HG03135 (cell line): Measurements from ENCODE around the gene INSC.
A peak's percentile ranks its signal among the peaks of the same experiment; 100 is the strongest.
"Not testable (repeated sequence)": the region's sequence is repeated elsewhere in the genome, so short reads cannot be mapped to it uniquely, and the experiment has no call there.

Experiments used
- ATAC-seq: cut with Tn5 transposase; IDR thresholded peaks from one replicate; pipeline ENCODE4 v1.9.1; 2021; ENCODE audit warnings: mild to moderate bottlenecking, moderate library complexity; ENCODE audit not compliant: unreplicated experiment

INSC gene, protein sequence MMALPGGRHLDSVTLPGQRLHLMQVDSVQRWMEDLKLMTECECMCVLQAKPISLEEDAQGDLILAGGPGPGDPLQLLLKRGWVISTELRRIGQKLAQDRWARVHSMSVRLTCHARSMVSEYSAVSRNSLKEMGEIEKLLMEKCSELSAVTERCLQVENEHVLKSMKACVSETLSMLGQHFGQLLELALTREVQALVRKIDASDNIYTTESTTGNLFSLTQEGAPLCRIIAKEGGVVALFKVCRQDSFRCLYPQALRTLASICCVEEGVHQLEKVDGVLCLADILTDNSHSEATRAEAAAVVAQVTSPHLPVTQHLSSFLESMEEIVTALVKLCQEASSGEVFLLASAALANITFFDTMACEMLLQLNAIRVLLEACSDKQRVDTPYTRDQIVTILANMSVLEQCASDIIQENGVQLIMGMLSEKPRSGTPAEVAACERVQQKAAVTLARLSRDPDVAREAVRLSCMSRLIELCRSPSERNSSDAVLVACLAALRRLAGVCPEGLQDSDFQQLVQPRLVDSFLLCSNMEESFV

DNA sequence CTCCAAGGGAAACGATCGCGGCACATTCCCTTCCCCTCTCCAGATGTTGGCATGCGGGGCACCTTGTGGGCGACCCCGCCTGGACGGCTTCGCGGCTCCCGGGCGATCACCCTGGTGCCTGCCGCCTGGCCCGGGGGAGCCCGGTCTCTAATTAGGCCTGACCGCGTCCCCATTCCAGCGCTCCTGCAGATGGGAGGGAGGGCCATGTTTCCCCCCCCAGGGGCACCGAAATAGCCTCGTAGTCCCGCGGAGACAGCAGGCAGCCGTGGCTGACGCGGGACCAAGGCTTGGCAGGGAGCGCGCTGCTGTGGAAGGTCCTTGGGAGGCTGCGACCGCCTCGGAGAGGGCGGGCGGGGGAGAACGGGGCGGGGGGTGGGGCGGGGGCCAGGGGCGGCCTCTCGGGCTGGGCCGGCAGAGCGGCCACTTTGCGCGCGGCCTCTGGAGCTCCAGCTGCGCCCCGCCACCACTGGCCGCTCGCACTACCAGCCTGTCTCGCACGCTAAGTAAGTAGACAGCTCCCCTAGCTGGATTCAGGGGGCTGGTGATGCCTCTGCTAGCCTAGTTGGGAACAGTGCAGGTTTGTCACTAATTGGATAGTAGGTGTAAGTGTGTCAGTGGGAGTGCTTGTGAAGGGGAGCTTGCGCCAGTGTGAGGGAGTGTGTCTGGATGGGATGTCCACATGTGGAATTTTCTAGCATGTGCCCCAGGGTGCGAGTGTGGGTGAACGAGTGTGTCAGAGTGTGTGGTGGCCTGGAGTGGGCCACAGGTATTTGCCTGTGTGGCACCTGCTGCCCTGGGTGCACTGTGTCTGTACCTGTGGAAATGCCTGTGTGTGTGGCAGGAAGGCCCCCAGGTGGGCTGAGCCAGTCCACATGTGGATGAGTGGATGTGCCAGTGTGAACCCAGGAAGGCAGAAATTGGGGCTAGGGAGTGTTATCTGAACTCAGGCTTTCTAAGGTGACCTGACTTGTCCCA, at the start of gene INSC:
Gene INSC, plus strand, starts transcription at position 423 of the 975 bp plus-strand sequence. CDS start 34,252 bp downstream, outside the sequence.
- no peak for ATAC-seq

DNA sequence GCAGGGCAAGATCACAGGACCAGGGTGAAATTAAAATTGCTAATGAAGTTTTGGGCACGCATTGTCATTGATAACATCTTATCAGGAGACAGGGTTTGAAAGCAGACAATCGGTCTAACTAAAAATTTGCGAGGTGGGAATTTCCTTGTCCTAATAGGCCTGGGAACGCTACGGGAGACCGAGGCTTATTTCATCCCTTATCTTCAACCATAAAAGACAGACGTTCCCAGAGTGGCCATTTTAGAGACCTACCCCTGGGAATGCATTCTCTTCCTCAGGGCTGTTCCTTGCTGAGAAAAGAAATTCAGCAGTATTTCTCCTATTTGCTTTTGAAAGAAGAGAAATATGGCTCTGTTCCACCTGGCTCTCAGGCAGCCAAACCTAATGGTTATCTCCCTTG, 45.0 kb upstream of the INSC start:
- not testable (repeated sequence) for ATAC-seq

DNA sequence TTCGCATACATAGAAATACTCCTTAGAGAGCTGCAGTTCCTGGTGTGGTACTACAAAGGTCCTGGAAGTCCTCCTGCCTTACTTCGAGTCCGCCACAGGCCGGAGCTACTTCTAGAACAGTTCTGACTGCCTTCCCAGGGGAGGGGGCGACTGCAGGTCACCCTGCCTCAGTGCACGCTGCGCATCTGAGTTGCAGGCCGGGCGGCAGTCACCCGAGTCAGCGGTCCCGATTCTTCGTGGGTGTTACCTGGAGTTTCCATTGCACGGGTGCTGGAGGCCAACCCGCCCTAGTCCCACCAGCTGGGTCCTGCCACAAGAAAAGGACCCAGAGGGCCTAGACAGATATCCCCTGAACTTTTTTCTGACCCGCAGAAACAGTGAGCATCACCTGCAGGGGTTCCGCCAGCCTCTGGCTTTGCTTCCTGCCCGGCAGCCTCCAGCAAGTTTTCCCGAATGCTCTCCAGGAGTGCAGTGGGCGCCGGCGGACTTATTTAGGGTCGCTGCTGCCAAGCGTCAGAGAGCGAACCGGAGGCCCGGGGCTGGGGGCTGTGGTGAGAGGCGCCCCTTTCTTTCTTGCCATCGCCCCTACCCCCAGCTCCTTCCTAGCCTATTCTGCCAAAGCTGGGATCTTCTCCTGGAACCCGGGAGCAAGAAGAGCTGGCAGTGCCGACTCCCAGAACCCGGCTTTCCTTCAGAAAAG, 43.0 kb upstream of the INSC start:
- ATAC-seq = no peak

DNA sequence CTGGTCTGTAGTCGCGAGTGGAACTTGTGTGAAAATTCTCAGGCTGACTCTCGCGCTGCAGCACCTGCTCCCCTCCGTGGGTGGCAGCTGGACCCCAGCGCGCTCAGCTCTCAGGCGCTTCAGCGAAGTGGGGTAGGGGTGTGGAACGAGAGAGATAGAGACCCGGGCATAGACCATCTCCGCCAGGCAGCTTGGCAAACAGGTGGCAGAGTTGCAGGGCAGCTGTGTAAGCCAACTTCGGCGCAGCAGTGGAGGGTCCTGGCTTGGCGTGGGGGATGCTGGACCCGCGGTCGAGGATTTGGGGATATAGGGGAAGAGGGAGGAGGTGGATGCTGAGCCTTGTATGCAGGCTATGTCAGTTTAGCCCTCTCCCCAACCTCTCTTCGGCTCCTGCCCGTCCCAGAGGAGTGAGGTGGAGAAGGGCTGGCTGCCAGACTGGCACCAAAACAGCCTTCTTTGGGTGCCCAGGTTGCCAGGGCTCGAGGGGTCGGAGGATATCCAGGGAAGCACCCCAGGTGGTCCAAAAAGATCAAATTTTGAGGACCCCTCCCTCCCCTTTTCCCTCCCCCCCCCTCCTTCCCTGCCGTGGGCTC, 42.1 kb upstream of the INSC start:
- ATAC-seq = no peak

DNA sequence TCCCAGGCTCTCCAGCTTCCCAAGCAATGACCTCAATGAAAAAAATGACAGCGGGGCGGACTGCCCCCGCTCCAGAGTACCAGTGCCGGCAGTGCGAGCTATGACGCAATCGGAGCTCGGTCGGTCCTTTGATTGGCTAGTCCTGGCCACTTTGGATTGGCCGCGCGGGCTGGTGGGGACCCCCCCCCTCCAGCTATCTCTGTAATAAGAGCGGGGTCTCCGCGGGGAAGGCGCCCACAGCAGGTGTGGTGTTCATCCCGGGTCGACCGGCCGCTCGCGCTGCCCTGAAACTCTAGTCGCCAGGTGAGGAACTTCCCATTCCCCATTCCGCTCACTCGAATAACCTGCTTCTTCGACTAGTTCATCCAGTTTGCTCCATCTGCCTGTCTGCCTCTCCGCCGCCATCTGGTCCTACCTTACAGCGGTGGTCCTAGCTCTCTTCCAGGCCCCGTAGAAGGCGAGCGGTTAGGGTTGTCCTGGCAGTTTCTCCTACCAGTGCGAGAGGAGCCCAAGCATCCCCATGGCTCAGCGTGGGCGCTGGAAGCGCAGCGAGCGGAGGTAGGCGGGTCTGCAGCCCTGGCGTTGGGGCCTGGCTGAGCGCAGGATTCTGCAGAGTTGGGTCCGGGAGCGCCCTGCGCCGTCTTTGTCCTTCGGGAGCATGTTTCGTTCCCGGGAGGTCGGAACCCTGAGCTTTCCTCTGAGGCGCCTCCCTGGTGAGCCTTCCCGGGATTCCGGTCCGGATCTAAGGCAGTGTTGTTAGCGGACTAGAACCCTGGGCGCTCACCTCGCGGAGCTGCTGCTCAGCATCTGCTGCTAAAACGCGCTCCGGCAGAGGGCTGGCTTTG, 41.1 kb upstream of the INSC start, which contains the start of gene CALCB:
Gene CALCB, plus strand, starts transcription at position 233 of the 845 bp plus-strand sequence. CDS start 1,126 bp downstream, outside the sequence.
- no peak for ATAC-seq

DNA sequence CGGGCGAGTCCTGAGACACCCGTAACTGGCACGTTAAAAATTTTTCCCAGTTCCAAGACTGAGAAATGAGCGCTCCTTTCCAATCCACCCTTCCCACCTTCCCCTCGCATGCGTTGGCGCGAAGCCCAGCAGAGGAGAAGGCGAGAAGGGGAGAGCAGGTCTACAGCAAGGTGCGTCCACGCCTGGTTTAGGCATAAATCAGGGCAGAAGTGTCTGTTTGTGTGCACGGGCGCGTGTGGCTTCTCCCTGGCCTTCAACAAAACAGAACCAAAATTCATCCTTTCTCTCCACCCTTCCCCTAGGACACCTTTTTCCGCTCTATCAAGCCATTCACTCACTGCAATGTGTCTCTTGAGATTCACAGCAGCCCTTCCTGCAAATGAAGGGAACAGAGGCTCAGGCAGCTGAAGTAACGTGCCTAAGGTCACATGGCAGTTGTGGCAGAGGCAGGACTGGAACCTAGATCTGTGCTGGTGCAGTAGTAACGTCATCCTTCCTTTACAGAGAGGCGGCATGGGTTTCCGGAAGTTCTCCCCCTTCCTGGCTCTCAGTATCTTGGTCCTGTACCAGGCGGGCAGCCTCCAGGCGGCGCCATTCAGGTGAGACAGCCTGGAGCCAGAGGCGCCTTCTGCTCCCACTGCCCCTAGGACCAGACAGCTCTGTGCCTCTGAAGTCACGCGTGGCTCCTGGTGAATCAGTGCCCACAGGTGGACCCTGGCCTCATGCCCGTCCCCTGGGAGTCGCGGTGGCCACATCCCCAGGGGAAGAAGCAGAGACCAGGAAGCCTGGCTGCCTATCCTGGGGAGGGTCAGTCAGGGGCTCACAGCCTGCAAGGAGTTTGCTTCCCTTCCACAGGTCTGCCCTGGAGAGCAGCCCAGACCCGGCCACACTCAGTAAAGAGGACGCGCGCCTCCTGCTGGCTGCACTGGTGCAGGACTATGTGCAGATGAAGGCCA, 40.2 kb upstream of the INSC start:
- ATAC-seq = peak; percentile 95

DNA sequence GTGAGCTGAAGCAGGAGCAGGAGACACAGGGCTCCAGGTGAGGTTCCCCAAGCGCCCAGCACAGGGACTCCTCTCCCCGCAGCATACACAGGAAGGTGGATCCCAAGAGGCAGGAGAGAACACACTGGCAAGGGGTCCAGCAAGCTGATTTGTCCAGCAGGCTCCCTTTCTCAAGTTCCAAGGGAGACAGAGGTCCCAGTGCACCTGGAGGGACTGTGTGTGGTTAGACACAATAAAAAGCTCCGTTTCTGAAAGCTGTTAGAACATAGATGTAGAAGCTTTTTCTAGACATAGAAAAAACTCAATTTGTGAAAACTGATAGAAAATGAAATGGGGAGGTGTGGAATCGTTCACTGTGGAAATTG, 39.6 kb upstream of the INSC start:
- ATAC-seq = no peak

DNA sequence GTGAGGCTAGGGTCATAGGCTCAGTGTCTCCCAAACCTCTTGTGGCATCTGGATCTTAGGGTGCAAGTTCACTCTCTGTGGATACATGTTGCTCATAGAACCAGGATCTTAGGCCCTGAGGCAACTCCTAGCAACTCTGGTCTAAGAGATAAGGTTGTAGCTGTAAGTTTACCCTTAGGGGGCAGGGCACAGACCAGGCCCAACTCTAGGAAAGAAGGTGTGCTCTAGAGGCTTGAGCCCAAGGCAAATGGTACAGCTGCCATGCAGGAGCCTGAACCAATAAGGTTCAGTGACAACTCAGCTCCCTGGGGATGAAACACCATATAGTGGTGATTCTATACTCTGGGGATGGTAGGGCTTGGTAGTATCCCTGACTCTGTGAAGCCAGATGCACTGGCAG, 23.5 kb upstream of the INSC start:
- ATAC-seq = no peak

DNA sequence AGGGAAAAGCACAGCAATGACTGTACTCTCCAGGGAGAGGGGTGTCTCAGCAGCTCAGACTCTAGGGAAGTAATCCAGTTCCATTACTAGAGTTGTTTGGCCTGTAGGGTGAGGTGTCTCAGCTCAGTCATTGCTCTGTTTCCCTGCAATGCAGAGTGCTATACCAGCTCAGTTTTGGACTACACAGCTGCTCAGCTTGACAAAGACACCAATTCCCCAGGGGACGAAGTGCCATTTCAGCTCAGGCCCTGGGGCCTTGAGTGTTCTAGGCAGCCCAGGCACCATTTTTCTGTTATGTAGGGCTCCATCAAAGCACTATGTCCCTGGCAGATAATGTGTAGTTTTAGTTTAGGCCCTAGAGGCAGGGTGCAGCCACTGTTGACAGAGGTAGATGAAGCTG, 23.1 kb upstream of the INSC start:
- no peak for ATAC-seq

DNA sequence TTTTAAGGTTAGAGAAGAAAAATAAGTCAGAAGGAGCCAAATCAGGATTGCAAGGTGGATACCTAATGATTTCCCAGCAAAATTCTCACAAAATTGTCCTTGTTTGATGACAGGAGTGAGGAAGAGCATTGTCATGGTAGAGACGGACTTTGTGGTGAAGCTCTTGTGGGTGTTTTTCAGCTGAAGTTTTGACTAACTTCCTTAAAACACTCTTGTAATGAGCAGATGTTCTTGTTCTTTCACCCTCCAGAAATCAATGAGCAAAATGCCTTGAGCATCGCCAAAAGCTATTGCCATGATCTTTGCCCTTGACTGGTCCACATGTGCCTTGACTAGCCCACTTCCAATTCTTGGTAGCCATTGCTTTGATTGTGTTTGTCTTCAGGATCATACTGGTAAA, 21.3 kb upstream of the INSC start:
- no peak for ATAC-seq

DNA sequence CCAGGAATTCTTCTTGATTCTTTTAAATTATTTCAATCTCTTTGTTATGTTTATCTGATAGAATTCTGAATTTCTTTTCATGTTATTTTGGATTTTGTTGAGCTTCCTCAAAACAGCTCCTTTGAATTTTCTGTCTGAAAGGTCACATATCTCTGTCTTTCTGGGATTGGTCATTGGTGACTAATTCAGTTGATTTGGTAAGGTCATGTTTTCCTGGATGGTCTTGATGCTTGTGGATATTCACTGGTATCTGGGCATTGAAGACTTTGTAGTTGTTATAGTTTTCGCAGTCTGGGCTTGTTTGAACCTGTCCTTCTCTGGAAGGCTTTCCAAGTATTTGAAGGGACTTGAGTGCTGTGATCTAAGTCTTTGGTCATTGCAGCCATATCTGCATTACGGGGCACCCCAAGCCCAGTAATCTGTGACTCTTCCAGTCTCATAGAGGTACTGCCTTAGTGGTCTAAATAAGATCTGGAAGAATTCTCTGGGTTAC, 18.9 kb upstream of the INSC start:
- no peak for ATAC-seq

DNA sequence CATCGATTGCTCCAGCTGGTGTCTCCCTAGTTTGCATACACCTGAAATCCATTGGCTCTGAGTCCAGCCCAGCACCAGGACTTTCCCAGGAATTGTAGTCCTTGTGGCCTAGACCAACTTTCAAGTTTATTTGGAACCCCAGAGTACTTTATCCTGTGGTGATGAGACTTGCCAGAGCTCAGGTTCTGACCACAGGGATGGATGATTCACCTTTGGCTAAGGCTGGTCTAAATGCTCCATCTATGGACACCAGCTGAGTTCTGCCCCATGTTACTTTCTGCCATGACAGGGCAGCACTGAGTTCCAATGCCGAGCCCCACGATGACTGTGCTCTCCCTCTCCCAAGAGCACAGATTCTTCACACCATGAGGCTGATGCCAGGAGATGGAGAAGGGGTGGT, 17.3 kb upstream of the INSC start:
- ATAC-seq = no peak

DNA sequence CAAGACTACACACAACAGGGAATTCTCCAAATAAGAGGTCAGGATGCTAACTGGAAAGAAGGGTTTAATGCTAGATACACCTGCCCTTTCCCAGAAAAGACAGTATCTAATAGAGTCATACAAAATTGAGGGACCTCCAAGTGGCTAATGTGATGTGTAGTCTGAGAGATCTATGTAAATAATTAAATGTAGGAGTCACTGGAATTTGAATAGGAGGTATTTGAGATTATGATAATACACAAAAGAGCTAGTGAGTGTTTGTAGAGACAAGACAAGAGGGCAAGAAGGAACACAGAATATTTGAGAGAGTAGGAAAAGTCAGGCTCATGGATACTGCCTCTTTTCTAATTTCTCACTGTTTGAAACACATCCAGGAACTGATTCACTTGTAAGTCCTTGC, 15.5 kb upstream of the INSC start:
- no peak for ATAC-seq

DNA sequence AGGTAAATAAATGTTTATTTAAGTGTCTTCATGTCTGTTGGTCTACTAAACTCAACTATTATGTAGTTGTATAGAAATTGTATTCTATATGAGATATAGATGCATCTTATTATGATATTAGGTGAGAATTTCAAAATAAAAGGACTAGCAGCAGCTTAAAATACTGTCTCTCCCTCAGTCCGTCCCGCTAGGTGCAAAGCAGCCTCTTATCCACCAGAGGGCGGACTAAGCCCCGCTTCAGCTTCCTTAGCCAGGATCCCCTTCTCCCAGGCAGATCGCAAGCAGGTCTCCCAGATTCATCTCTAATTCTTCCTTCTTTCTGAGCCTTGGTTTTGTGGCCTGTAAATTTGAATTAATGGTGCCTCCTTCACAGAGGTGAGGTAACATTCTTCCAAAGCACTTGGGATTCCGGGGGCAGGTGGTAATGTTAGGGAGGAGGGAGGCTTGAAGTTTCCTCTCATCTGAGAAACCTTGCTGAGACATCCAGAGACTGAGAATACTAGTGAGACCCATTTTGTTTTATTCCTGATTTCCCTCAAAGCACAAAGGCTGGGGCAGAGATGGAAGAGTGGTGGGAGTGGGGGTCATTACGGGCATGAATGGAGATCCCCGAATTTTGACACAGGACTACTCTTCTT, 13.5 kb upstream of the INSC start:
- ATAC-seq = no peak

DNA sequence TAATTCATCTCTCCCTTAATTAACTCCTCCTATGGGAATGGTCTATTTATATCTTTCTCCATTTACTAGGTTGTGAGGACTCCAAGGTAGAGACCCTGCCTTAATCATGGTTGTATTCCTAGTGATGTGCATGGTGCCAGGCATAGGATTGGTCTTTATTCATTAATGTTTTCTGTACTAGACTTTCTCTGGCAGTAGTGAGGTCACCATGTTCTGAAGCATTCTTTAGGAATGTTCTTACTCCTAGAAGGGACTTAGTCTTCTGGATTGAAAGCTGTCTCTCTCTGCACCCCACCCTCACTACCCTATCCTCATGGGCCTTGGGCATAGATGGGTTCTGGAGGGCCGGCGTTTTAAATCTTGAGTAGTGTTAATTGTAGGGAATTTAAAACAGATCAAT, 10.6 kb upstream of the INSC start:
- ATAC-seq = no peak

DNA sequence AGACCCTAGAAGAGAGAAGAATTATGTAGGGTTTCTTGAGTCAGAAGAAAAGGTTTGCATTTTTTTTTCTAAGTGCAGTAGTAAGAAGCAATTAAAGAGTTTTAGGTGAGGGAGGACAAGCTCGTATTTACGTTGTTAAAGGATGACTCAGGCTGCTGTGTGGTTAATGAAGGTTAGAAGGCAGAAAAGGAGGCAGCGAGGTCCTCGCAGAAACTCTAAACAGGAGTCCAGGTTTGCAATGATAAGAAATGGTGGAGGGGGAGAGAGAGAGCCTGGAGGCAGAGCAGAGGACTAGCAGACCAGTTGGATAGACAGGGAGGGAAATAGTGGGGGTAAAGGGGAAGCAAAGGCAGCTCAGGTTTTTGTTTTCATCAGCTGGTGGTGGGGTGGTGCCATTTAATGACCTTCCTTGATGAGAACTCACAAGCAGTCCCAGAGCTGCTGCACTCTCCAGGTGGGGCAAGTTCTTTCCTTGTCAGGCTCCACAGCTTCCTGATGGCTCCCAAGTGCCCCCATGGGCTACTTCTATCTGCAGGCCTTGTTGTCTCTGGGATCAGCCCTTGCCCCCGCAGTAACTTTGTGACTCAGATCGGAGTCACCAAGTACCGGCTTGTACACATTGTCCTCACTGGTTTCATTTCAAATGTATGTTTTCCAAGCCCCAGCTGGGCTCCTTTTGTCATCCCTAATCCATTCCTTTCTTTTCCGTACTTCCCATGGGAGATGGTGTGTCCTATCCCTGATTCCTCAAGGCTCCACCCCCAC, 8.3 kb upstream of the INSC start:
- no peak for ATAC-seq
